Liver (tissue), 9 donors: ENCODE results near the gene DNAL1. TPM values are rescaled to one million over a fixed set of nuclear protein-coding genes. Genes with fewer than 3 reads are reported as not detected.

Experiments used
- DNase-seq: peaks from one replicate; pipeline ENCODE4 v3.0.0-alpha.2; 2017; ENCODE audit warnings: low spot score
- H3K27ac ChIP-seq, 2 donors: one replicate each; pipeline ENCODE4 v1.7.0; 2013; ENCODE audit warnings: inconsistent platforms in 2 of 2, low read length in 2 of 2, control low read depth in 1 of 2, low read depth in 1 of 2, mild to moderate bottlenecking in 1 of 2
- H3K27me3 ChIP-seq, 4 donors: one replicate each; pipeline versions ENCODE4 v1.6.1 to v1.7.0; 2013; ENCODE audit warnings: low read length in 3 of 4, inconsistent platforms in 1 of 4, mild to moderate bottlenecking in 1 of 4, moderate library complexity in 1 of 4; ENCODE audit not compliant: control insufficient read depth in 4 of 4, insufficient read depth in 4 of 4
- H3K36me3 ChIP-seq, 4 donors: one replicate each; pipeline versions ENCODE4 v1.6.1 to v1.7.0; 2013; ENCODE audit warnings: low read length in 3 of 4, mild to moderate bottlenecking in 3 of 4, low read depth in 1 of 4, moderate library complexity in 1 of 4; ENCODE audit not compliant: control insufficient read depth in 4 of 4, insufficient read depth in 3 of 4
- H3K4me1 ChIP-seq, 4 donors: one replicate each; pipeline versions ENCODE4 v1.6.1 to v1.7.0; 2013; ENCODE audit warnings: low read length in 3 of 4, mild to moderate bottlenecking in 3 of 4, moderate library complexity in 1 of 4; ENCODE audit not compliant: control insufficient read depth in 4 of 4, insufficient read depth in 4 of 4
- H3K4me3 ChIP-seq, 3 donors: one replicate each; pipeline versions ENCODE4 v1.6.1 to v1.7.0; 2013; ENCODE audit warnings: low read length in 3 of 3, control low read depth in 1 of 3, low read depth in 1 of 3, mild to moderate bottlenecking in 1 of 3
- H3K9ac ChIP-seq, 2 donors: one replicate each; pipeline ENCODE4 v1.7.0; 2013; ENCODE audit warnings: low read length in 2 of 2, mild to moderate bottlenecking in 2 of 2, moderate library complexity in 2 of 2, control low read depth in 1 of 2, low read depth in 1 of 2
- H3K9me3 ChIP-seq, 4 donors: one replicate each; pipeline versions ENCODE4 v1.6.1 to v1.7.0; 2013; ENCODE audit warnings: low read length in 3 of 4; ENCODE audit not compliant: control insufficient read depth in 4 of 4
- EGR1 ChIP-seq, 2 donors: IDR thresholded peaks; 2 replicates each; pipeline ENCODE4 v1.6.1; 2016 to 2018; ENCODE audit warnings: antibody characterized with exemption in 2 of 2, low read depth in 2 of 2
- FOXA2 ChIP-seq: IDR thresholded peaks from 2 replicates; pipeline ENCODE4 v1.6.1; 2016; ENCODE audit warnings: antibody characterized with exemption
- GABPA ChIP-seq, 2 donors: IDR thresholded peaks in 1 of 2; conservative IDR thresholded peaks in 1 of 2; 2 replicates each; pipeline ENCODE4 v1.6.1; 2016; ENCODE audit warnings: antibody characterized with exemption in 2 of 2, mild to moderate bottlenecking in 1 of 2, moderate library complexity in 1 of 2
- HNF4G ChIP-seq: IDR thresholded peaks from 2 replicates; pipeline ENCODE4 v1.6.1; 2016; ENCODE audit warnings: antibody characterized with exemption
- JUND ChIP-seq, 2 donors: IDR thresholded peaks; 2 replicates each; pipeline ENCODE4 v1.6.1; 2016; ENCODE audit warnings: antibody characterized with exemption in 2 of 2
- NR2F2 ChIP-seq: IDR thresholded peaks from 2 replicates; pipeline ENCODE4 v1.6.1; 2016; ENCODE audit warnings: antibody characterized with exemption
- RXRA ChIP-seq, 2 donors: IDR thresholded peaks; 2 replicates each; pipeline ENCODE4 v1.6.1; 2017 to 2018; ENCODE audit warnings: antibody characterized with exemption in 2 of 2, mild to moderate bottlenecking in 1 of 2
- SP1 ChIP-seq: IDR thresholded peaks from 2 replicates; pipeline ENCODE4 v1.6.1; 2018; ENCODE audit warnings: antibody characterized with exemption, mild to moderate bottlenecking
- TAF1 ChIP-seq: conservative IDR thresholded peaks from 2 replicates; pipeline ENCODE4 v1.6.1; 2016; ENCODE audit warnings: antibody characterized with exemption, mild to moderate bottlenecking
- YY1 ChIP-seq: IDR thresholded peaks from 2 replicates; pipeline ENCODE4 v1.6.1; 2016; ENCODE audit warnings: antibody characterized with exemption, mild to moderate bottlenecking
- WGBS: extraction: QIAGEN DNeasy Blood & Tissue Kit; methylation state at CpG from one replicate; pipeline ENCODE4 v1.1.7; 2013; 5-methylcytosine and 5-hydroxymethylcytosine counted together
- polyA plus RNA-seq, 2 donors: library from polyadenylated mRNA; stranded (reverse) in 1 of 2; unstranded in 1 of 2; fragments of 200-250 nt in 1 of 2; fragments of >200 nt in 1 of 2; fragmentation: Nextera tagmentation in 1 of 2; extraction: Ambion mirVana in 1 of 2; gene quantifications; one replicate each; pipeline versions ENCODE4 v1.2.1 to v1.2.3, GENCODE V29; 2013 to 2015
- total RNA-seq, 2 donors: library from RNA; depleted of rRNA; stranded (reverse); fragments of >200 nt; gene quantifications; one replicate each; pipeline ENCODE4 v1.2.3, GENCODE V29; 2014
- TF ChIP-seq, protein P1 (sequence below): IDR thresholded peaks from 2 replicates; pipeline ENCODE4 v1.6.1; 2016; ENCODE audit warnings: antibody characterized with exemption, mild to moderate bottlenecking
- TF ChIP-seq, protein P2 (sequence below): IDR thresholded peaks from 2 replicates; pipeline ENCODE4 v1.6.1; 2016; ENCODE audit warnings: antibody characterized with exemption
- TF ChIP-seq, protein P3 (sequence below): fragments of 150-350 bp; IDR thresholded peaks from 2 replicates; pipeline ENCODE4 v1.5.1; 2017; ENCODE audit warnings: improper control_type of control experiment, low read depth, low read length; ENCODE audit not compliant: missing input control
- TF ChIP-seq, protein P4 (sequence below): IDR thresholded peaks from 2 replicates; pipeline ENCODE4 v1.6.1; 2016; ENCODE audit warnings: antibody characterized with exemption
- donor health status: healthy.
- donor health status: healthy.
- donor health status: healthy.
- donor health status: healthy.
- donor health status: healthy.

The DNAL1 gene
- total and polyA plus RNA-seq, 4 donors: 1.9 to 3.4 (median 2.4) TPM

DNA sequence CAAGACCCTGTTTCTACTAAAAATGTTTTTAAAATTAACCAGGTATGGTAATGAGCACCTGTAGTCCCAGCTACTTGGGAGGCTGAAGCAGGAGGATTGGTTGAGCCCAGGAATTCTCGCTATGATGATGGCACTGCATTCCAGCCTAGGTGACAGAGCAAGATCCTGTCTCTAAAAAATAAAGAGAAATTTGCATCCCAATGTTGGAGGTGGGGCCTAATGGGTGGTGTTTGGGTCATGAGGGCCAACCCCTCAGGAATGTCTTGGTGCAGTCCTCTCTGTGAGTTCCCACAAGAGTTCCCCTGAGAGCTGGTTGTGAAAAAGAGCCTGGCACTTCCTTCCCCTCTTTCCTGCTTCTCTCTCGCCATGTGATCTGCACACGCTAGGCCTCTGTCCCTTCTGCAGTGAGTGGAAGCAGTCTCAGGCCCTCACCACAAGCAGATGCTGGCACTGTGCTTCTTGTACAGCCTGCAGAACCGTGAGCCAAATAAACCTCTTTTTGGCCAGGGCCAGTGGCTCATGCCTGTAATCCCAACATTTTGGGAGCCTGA is 21.2 kb upstream of the DNAL1 start:
- no peak for DNase-seq
- H3K36me3 ChIP-seq: no peaks in the 10 kb centered on the region
- no peaks in the 10 kb centered on the region for H3K27me3 ChIP-seq
- H3K9ac ChIP-seq: no peak overlapping the region
- H3K4me1 ChIP-seq: peaks cover 0 to 8% (median 2%) of the 10 kb centered on the region in 4 donors
- H3K4me3 ChIP-seq: no peak overlapping the region
- TF ChIP-seq YY1 (no peak), NR2F2 (no peak), JUND (IDR thresholded peaks at IDR 0.05) (no peak)
- TF ChIP-seq, protein P1, sequence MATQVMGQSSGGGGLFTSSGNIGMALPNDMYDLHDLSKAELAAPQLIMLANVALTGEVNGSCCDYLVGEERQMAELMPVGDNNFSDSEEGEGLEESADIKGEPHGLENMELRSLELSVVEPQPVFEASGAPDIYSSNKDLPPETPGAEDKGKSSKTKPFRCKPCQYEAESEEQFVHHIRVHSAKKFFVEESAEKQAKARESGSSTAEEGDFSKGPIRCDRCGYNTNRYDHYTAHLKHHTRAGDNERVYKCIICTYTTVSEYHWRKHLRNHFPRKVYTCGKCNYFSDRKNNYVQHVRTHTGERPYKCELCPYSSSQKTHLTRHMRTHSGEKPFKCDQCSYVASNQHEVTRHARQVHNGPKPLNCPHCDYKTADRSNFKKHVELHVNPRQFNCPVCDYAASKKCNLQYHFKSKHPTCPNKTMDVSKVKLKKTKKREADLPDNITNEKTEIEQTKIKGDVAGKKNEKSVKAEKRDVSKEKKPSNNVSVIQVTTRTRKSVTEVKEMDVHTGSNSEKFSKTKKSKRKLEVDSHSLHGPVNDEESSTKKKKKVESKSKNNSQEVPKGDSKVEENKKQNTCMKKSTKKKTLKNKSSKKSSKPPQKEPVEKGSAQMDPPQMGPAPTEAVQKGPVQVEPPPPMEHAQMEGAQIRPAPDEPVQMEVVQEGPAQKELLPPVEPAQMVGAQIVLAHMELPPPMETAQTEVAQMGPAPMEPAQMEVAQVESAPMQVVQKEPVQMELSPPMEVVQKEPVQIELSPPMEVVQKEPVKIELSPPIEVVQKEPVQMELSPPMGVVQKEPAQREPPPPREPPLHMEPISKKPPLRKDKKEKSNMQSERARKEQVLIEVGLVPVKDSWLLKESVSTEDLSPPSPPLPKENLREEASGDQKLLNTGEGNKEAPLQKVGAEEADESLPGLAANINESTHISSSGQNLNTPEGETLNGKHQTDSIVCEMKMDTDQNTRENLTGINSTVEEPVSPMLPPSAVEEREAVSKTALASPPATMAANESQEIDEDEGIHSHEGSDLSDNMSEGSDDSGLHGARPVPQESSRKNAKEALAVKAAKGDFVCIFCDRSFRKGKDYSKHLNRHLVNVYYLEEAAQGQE: no peak
- TF ChIP-seq, protein P2, sequence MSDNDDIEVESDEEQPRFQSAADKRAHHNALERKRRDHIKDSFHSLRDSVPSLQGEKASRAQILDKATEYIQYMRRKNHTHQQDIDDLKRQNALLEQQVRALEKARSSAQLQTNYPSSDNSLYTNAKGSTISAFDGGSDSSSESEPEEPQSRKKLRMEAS: no peak
- TF ChIP-seq, protein P3, sequence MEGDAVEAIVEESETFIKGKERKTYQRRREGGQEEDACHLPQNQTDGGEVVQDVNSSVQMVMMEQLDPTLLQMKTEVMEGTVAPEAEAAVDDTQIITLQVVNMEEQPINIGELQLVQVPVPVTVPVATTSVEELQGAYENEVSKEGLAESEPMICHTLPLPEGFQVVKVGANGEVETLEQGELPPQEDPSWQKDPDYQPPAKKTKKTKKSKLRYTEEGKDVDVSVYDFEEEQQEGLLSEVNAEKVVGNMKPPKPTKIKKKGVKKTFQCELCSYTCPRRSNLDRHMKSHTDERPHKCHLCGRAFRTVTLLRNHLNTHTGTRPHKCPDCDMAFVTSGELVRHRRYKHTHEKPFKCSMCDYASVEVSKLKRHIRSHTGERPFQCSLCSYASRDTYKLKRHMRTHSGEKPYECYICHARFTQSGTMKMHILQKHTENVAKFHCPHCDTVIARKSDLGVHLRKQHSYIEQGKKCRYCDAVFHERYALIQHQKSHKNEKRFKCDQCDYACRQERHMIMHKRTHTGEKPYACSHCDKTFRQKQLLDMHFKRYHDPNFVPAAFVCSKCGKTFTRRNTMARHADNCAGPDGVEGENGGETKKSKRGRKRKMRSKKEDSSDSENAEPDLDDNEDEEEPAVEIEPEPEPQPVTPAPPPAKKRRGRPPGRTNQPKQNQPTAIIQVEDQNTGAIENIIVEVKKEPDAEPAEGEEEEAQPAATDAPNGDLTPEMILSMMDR: no peak
- no peak overlapping the region for H3K27ac ChIP-seq
- 90% methylated on average over 4 of the region's 4 CpGs for WGBS
- H3K9me3 ChIP-seq: no peaks in the 10 kb centered on the region

DNA sequence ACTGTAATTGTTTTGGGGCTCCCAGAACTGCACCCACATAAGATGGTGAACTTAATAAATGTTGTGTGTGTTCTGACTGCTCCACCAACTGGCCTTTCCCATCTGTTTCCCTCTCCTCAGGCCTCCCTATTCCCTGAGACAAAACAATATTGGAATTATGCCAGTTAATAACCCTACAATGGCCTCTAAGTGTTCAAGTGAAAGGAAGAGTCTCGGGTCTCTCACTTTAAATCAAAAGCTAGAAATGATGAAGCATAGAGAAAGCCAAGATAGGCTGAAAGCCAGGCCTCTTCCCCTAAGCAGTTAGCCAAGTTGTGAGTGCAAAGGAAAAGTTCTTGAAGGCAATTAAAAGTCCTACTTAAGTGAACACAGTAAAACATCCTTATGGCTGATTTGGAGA is 19.1 kb upstream of the DNAL1 start:
- Histone ChIP-seq H3K4me3 (no peak overlapping the region), H3K27me3 (no peaks in the 10 kb centered on the region), H3K9ac (no peak overlapping the region), H3K9me3 (no peaks in the 10 kb centered on the region), H3K36me3 (no peaks in the 10 kb centered on the region), H3K27ac (no peak overlapping the region), H3K4me1 (no peaks in the 10 kb centered on the region)
- TF ChIP-seq SP1 (no peak), YY1 (no peak), GABPA (IDR thresholded peaks at IDR 0.05 in 1 of 2, conservative IDR thresholded peaks at IDR 0.05 in 1 of 2) (no peak), EGR1 (IDR thresholded peaks at IDR 0.05; ENCODE audit: low read depth in 2 of 2) (no peak), JUND (IDR thresholded peaks at IDR 0.05) (no peak), HNF4G (no peak), RXRA (IDR thresholded peaks at IDR 0.05) (no peak), FOXA2 (no peak), TAF1 (no peak)
- TF ChIP-seq, protein P4, sequence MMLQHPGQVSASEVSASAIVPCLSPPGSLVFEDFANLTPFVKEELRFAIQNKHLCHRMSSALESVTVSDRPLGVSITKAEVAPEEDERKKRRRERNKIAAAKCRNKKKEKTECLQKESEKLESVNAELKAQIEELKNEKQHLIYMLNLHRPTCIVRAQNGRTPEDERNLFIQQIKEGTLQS: no peak
- TF ChIP-seq, protein P1: no peak
- TF ChIP-seq, protein P3: no peak
- TF ChIP-seq, protein P2: no peak
- no peak for DNase-seq
- 82% methylated on average over 1 of the region's 1 CpG for WGBS
